A673 (cell line): ENCODE data around the gene TTLL8. TPM values are rescaled to one million over a fixed set of nuclear protein-coding genes. Genes with fewer than 3 reads are reported as not detected.

Source experiments
- BruUV-seq: library from RNA; stranded (reverse); fragments of 400-500 nt; replicated peaks from 2 replicates; lab custom pipeline; 2021; lab: Mats Ljungman, UMichigan
- CTCF ChIA-PET: fragments of 300-600 bp; sonication (Branson Sonifier 250); formaldehyde crosslinking; loops from one replicate; lab custom pipeline; 2022; ENCODE audit warnings: antibody characterized with exemption; lab: Charles Lee
- POLR2A ChIA-PET: fragments of 300-600 bp; sonication (Branson Sonifier 250); formaldehyde crosslinking; loops from one replicate; lab custom pipeline; 2022; ENCODE audit warnings: antibody characterized with exemption; ENCODE audit not compliant: low non-redundant PET; lab: Charles Lee
- DNase-seq: peaks from one replicate; pipeline ENCODE4 v3.0.0-alpha.2; 2015; ENCODE audit warnings: low spot score
- H3K27ac ChIP-seq: fragments of 200-600 bp; sonication (generic); 2 replicates; pipeline ENCODE4 v1.5.1; 2016; ENCODE audit warnings: mixed run types, low read depth, mild to moderate bottlenecking, mixed read lengths, antibody characterized with exemption, low read length; ENCODE audit not compliant: poor library complexity, severe bottlenecking
- H3K27me3 ChIP-seq: fragments of 200-600 bp; sonication (generic); replicated peaks from 2 replicates; pipeline ENCODE4 v1.6.1; 2017; ENCODE audit warnings: mixed run types, low read depth, mild to moderate bottlenecking, mixed read lengths, antibody characterized with exemption, low read length; ENCODE audit not compliant: insufficient read depth, poor library complexity
- H3K36me3 ChIP-seq: fragments of 200-600 bp; sonication (generic); 2 replicates; pipeline ENCODE4 v1.6.1; 2016; ENCODE audit warnings: mixed run types, mild to moderate bottlenecking, mixed read lengths, antibody characterized with exemption, low read length; ENCODE audit not compliant: insufficient read depth, poor library complexity, severe bottlenecking
- H3K4me1 ChIP-seq: fragments of 200-600 bp; sonication (generic); 2 replicates; pipeline ENCODE4 v1.6.1; 2017; ENCODE audit warnings: mixed run types, mild to moderate bottlenecking, mixed read lengths, antibody characterized with exemption, low read length; ENCODE audit not compliant: insufficient read depth, poor library complexity, severe bottlenecking
- H3K4me3 ChIP-seq: fragments of 200-600 bp; sonication (generic); 2 replicates; pipeline ENCODE4 v1.5.1; 2016; ENCODE audit warnings: low read depth, mixed run types, mild to moderate bottlenecking, mixed read lengths, low read length; ENCODE audit not compliant: poor library complexity, severe bottlenecking
- H3K9me3 ChIP-seq: fragments of 200-600 bp; sonication (generic); 2 replicates; pipeline ENCODE4 v1.6.1; 2016; ENCODE audit warnings: mixed run types, low read depth, mild to moderate bottlenecking, mixed read lengths, antibody characterized with exemption, low read length; ENCODE audit not compliant: poor library complexity, severe bottlenecking
- EZH2 ChIP-seq: fragments of 200-600 bp; sonication (generic); IDR thresholded peaks from 2 replicates; pipeline ENCODE4 v1.6.1; 2017; ENCODE audit warnings: borderline replicate concordance, low read depth, mild to moderate bottlenecking, mixed read lengths, antibody characterized with exemption, low read length; ENCODE audit not compliant: poor library complexity, severe bottlenecking
- intact Hi-C: fragments of 100-400 bp; cut with micrococcal nuclease; formaldehyde crosslinking; loops from one replicate; pipeline ENCODE4 v1.10.0; 2022; ENCODE audit not compliant: unreplicated experiment
- total RNA-seq: library from RNA; stranded (reverse); gene quantifications from 2 replicates; pipeline ENCODE4 v1.2.3, GENCODE V29; 2021
- TF ChIP-seq, protein P1 (sequence below): fragments of 300-800, 200-600 bp; sonication (generic); conservative IDR thresholded peaks from 2 replicates; pipeline ENCODE4 v1.5.1; 2017; ENCODE audit warnings: low read depth, mild to moderate bottlenecking, antibody characterized with exemption, low read length, moderate library complexity, mixed read lengths

The TTLL8 gene
- total RNA-seq, 1 experiment from 2014 or later = not detected

DNA sequence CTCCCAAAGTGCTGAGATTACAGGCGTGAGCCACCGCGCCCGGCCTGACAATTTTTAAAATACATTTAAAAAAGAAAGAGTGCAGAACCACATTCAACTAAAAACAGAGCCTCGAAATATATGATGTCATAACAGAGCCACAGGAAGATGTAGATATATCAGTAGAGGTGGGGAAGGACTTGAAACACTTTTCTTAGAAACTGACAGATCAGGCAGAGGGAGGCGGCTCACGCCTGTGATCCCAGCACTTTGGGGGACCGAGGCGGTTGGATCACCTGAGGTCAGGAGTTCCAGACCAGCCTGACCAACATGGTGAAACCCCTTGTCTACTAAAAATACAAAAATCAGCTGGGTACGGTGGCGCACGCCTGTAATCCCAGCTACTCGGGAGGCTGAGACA is 20.1 kb upstream of the TTLL8 start:
- Histone ChIP-seq H3K27me3 (no peaks in the 10 kb centered on the region), H3K4me3 (no peak overlapping the region), H3K27ac (no peak overlapping the region), H3K9me3 (no peaks in the 10 kb centered on the region), H3K36me3 (no peaks in the 10 kb centered on the region), H3K4me1 (no peaks in the 10 kb centered on the region)
- POLR2A ChIA-PET = interaction anchor here (0.7 kb wide), 1 partner anchor 598 kb away, joined by 9 read pairs; no protein-coding TSS in a partner anchor
- BruUV-seq = no TSS peak
- CTCF ChIA-PET = no interaction called here
- no peak for DNase-seq
- intact Hi-C loops = no loop called here
- TF ChIP-seq EZH2 = no peak
- TF ChIP-seq, protein P1, sequence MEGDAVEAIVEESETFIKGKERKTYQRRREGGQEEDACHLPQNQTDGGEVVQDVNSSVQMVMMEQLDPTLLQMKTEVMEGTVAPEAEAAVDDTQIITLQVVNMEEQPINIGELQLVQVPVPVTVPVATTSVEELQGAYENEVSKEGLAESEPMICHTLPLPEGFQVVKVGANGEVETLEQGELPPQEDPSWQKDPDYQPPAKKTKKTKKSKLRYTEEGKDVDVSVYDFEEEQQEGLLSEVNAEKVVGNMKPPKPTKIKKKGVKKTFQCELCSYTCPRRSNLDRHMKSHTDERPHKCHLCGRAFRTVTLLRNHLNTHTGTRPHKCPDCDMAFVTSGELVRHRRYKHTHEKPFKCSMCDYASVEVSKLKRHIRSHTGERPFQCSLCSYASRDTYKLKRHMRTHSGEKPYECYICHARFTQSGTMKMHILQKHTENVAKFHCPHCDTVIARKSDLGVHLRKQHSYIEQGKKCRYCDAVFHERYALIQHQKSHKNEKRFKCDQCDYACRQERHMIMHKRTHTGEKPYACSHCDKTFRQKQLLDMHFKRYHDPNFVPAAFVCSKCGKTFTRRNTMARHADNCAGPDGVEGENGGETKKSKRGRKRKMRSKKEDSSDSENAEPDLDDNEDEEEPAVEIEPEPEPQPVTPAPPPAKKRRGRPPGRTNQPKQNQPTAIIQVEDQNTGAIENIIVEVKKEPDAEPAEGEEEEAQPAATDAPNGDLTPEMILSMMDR = no peak

DNA sequence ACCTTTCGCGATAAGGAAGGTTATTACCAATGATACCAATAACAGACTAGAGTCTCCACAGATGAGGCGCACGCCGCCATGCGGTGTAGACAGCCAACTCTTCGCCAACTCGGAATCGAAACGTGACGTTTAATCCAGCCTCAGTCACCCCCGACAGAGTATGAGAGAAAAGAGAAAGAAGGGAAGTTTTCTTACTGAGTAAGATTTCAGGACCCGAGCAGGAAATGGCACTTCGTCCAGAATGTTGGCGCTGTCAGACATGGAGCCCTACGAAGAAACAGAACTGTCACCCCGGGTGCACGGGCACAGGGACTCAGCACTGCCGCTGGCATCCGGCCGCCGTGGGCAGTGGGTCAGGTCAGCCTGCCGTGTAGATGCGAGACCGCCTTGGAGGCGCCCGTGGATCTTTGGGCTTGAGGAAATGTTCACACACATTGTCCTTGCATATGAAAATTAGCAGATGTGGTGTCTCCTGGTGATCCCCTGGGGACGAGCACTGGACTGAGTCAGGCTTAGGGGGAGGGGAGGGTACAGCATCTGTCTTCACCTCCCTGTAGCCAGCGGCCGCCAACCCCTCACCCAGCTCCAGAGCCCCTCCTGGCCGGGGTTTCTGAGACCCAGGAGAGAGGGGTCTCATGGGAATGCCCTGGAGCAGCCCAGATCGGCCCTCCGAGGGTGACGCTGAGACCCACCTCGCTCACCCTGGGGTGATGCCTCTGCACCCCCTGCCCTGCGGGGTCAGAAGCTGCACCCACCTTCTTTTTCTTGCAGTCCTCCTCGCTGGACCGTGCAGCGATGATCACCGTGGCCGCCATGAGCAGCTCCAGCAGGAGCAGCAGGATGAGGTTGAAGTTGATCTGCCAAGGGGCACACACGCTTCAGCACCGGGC is 18.8 kb upstream of the TTLL8 start:
- Histone ChIP-seq H3K9me3 (no peaks in the 10 kb centered on the region), H3K27me3 (no peaks in the 10 kb centered on the region), H3K27ac (no peak overlapping the region), H3K36me3 (no peaks in the 10 kb centered on the region), H3K4me3 (no peak overlapping the region), H3K4me1 (no peaks in the 10 kb centered on the region)
- no peak for TF ChIP-seq EZH2
- TF ChIP-seq, protein P1 = no peak
- no peak for DNase-seq
- ChIA-PET CTCF (no interaction called here), POLR2A (no interaction called here)
- no TSS peak for BruUV-seq
- intact Hi-C loops = no loop called here

DNA sequence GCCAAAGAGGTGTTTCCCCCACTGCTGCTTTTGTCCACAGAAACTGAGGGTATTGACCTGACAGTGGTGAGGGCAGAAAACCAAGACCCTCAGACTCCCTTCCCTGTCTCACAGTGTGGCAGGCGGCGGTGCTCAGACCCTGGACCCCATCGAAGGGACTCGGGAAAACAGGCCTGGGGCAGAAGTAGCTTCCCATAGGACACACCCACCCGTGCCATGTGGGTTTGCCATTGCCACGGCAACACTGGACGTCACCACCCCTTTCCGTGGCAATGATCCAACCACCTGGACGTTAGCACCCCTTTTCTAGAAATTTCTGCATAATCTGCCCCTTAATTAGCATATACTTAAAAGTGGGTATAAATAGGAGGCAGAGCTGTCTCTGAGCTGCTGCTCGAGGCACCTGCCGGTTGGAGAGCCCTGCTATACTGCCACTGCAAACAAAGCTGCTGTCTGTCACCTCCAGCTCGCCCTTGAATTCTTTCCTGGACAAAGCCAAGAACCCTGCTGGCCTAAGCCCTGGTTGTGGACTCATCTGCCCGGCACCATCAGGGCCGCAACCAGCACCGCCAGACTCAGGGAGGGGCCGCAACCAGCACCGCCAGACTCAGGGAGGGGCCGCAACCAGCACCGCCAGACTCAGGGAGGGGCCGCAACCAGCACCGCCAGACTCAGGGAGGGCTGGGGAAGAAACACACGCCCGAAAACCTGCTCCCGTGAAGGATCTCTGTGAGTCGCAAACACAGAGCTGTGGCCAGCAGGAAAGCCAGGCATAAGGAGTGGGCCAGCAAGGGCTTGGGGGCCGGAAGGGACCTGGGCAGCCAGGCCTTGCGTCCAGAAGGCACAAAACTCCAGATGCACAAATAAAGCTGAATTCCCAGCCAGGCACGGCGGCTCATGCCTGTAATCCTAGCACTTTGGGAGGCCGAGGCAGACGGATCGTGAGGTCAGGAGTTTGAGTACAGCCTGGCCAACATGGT is 16.7 kb upstream of the TTLL8 start:
- DNase-seq = no peak
- TF ChIP-seq, protein P1 = no peak
- TF ChIP-seq EZH2 = no peak
- ChIA-PET CTCF (no interaction called here), POLR2A (interaction anchor here (0.5 kb wide), 1 partner anchor 10 kb away, joined by 3 read pairs; no protein-coding TSS in a partner anchor)
- no peak overlapping the region for H3K4me3 ChIP-seq
- no peaks in the 10 kb centered on the region for H3K36me3 ChIP-seq
- BruUV-seq = no TSS peak
- no peaks in the 10 kb centered on the region for H3K27me3 ChIP-seq
- intact Hi-C loops = no loop called here
- no peaks in the 10 kb centered on the region for H3K9me3 ChIP-seq
- no peak overlapping the region for H3K27ac ChIP-seq
- no peaks in the 10 kb centered on the region for H3K4me1 ChIP-seq
